ENCODE data around the gene INO80C. TPM values are rescaled to one million over a fixed set of nuclear protein-coding genes. Genes with fewer than 3 reads are reported as not detected.

Gene INO80C
- total RNA-seq, 4 donors from 2014 or later: 13.2 to 30.1 (median 17.9) TPM

DNA sequence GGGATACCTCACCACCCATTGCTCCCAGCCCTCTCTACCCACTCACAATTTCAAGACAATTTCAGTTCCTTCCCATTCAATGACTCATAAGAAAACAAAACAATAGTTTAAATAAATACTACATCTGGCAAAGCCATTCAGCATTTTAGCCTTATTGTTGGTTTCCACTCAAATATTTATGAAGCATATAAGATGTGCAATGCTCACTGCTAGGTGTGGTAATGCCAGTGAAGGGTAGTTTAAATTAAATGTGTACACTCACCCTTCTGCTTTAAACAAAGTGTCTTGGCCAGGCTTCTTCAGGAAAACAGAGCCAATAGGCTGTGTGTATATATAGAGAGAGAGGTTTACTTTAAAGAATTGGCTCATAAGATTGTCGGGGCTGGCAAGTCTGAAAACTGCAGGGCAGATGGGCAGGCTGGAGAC, 37.0 kb downstream of the INO80C start:
- no peak for DNase-seq
- no peaks in the 10 kb centered on the region for H3K27me3 ChIP-seq
- H3K27ac ChIP-seq: peak overlapping the region; percentile 51 to 68 (median 64)
- WGBS, 2 donors: 31 to 42% methylated on average over 1 of the region's 1 CpG
- intact Hi-C loops (cut with DNase I): no loop called here
- TF ChIP-seq CTCF (IDR thresholded peaks at IDR 0.05) (no peak), POLR2A (IDR thresholded peaks at IDR 0.05) (no peak)
- H3K36me3 ChIP-seq: no peaks in the 10 kb centered on the region
- peaks cover 0 to 73% (median 39%) of the 10 kb centered on the region in 3 donors for H3K4me1 ChIP-seq
- H3K4me3 ChIP-seq: no peak overlapping the region
- H3K9me3 ChIP-seq: no peaks in the 10 kb centered on the region

- TF ChIP-seq POLR2A (IDR thresholded peaks at IDR 0.05): no peak
- no peak for TF ChIP-seq CTCF (IDR thresholded peaks at IDR 0.05)
- Histone ChIP-seq H3K9me3 (no peaks in the 10 kb centered on the region), H3K4me1 (peaks cover 0 to 80% (median 39%) of the 10 kb centered on the region in 3 donors), H3K36me3 (no peaks in the 10 kb centered on the region), H3K27ac (peak overlapping the region; percentile 42 to 68 (median 62)), H3K27me3 (no peaks in the 10 kb centered on the region), H3K4me3 (no peak overlapping the region)
- DNase-seq: no peak
- 14 to 94% methylated on average over 1 to 2 of the region's 2 CpGs for WGBS, 2 donors
- intact Hi-C loops (cut with DNase I): no loop called here
Observed at GRCh38 chr18:35459997-35460396, 37.8 kb downstream of the INO80C start.

GRCh38 chr18:35458677-35459441, 38.9 kb downstream of the INO80C start:
- TF ChIP-seq POLR2A (IDR thresholded peaks at IDR 0.05) (no peak), CTCF (IDR thresholded peaks at IDR 0.05) (no peak)
- Histone ChIP-seq H3K9me3 (no peaks in the 10 kb centered on the region), H3K36me3 (no peaks in the 10 kb centered on the region), H3K4me3 (no peak overlapping the region), H3K27me3 (no peaks in the 10 kb centered on the region), H3K27ac (peak overlapping the region; percentile 52 to 73 (median 65)), H3K4me1 (peaks cover 0 to 80% (median 41%) of the 10 kb centered on the region in 3 donors)
- intact Hi-C loops (cut with DNase I): no loop called here
- DNase-seq: no peak
- WGBS, 2 donors: 55% methylated on average over 4 of the region's 4 CpGs

- H3K4me3 ChIP-seq: no peak overlapping the region
- no peaks in the 10 kb centered on the region for H3K27me3 ChIP-seq
- no peaks in the 10 kb centered on the region for H3K9me3 ChIP-seq
- H3K4me1 ChIP-seq: peaks cover 0 to 84% (median 47%) of the 10 kb centered on the region in 3 donors
- H3K36me3 ChIP-seq: no peaks in the 10 kb centered on the region
- DNase-seq: no peak
- WGBS, 2 donors: 14 to 44% methylated on average over 1 of the region's 1 CpG
- H3K27ac ChIP-seq: peak overlapping the region; percentile 52 to 73 (median 64)
- intact Hi-C loops (cut with DNase I): no loop called here
- TF ChIP-seq POLR2A (IDR thresholded peaks at IDR 0.05) (no peak), CTCF (IDR thresholded peaks at IDR 0.05) (no peak)
Observed at GRCh38 chr18:35458271-35458670, 39.5 kb downstream of the INO80C start.

GRCh38 chr18:35457140-35457704, 40.5 kb downstream of the INO80C start:
- Histone ChIP-seq H3K36me3 (no peaks in the 10 kb centered on the region), H3K27me3 (no peaks in the 10 kb centered on the region), H3K4me3 (no peak overlapping the region), H3K27ac (peak overlapping the region; percentile 49 to 75 (median 69)), H3K4me1 (peaks cover 0 to 79% (median 48%) of the 10 kb centered on the region in 3 donors), H3K9me3 (no peaks in the 10 kb centered on the region)
- intact Hi-C loops (cut with DNase I): no loop called here
- TF ChIP-seq POLR2A (IDR thresholded peaks at IDR 0.05) (no peak), CTCF (IDR thresholded peaks at IDR 0.05) (no peak)
- DNase-seq: no peak
- 45 to 46% methylated on average over 3 of the region's 3 CpGs for WGBS, 2 donors

Measured in esophagus squamous epithelium (tissue), 5 donors.